GM21526 (cell line): ENCODE measurements around the gene CD244.
"Not testable (repeated sequence)": the region's sequence is repeated elsewhere in the genome, so short reads cannot be mapped to it uniquely, and the experiment has no call there.

Experiments
- ATAC-seq: cut with Tn5 transposase; IDR thresholded peaks from one replicate; pipeline ENCODE4 v1.9.1; 2021; ENCODE audit warnings: moderate library complexity; ENCODE audit not compliant: unreplicated experiment, low FRiP score

The CD244 gene

GRCh38 chr1:160789051-160789701 lies 73.5 kb downstream of the CD244 start:
- peak; percentile 23 for ATAC-seq

- not testable (repeated sequence) for ATAC-seq
These were observed 79.5 kb downstream of the CD244 start for GRCh38 chr1:160782988-160783765.

- peak; percentile 87 for ATAC-seq
These were observed 80.6 kb downstream of the CD244 start for GRCh38 chr1:160781914-160782689.

DNA sequence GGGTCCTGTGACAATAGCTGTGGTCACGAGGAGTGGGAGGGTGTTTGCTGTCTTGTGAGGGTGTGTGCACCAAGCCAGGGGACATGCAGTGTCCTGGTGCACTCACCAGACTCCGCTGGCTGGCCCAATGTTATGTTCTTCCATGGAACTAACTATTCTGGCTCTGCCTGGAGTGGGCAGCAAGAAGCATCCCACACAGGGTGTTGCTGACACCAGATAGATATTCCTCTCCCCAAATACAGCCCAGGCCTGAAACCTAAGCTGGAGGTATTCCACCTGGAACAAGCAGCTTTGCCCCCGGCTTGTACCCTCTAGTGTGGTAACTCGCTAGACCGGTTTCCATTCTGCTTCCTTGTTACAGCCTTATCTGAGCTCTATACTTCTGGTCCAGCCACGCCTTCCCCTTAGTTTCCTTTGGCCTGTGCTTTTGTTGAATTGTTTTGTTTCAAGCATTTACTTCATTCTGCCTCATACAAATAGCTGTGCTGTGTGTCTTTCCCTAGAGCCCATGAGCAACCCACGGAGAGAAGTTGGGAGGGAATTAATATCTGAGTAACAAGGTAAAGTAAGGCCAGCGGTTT lies 81.4 kb downstream of the CD244 start:
- no peak for ATAC-seq

DNA sequence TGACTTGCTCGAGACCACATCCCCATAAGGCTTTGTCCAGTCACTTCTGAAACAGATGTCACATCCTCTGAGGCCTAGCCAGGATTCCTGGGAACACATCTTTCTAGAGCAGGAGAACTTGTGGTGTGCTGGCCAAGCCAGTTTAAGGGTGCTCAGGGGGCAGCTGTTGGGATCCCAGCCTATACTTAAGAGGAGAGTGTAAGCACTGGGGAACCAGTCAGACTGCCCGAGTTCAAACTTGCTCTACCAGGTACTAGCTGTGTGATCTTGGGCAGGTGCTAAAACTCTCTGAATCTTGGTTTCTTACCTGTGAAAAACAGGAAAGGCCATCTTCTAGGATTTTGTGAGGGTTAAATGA lies 82.3 kb downstream of the CD244 start:
- no peak for ATAC-seq
